Measurements from ENCODE around the gene CXCR5.

The CXCR5 gene

GRCh38 chr11:118918686-118919280 lies 35.1 kb downstream of the CXCR5 start:
- peak overlapping the region; percentile 10 for H3K4me3 ChIP-seq (ENCODE audit: low read depth, low read length)
- H3K9me3 ChIP-seq (ENCODE audit: control insufficient read depth, insufficient read depth, low read depth, low read length): no peaks in the 10 kb centered on the region
- H3K36me3 ChIP-seq (ENCODE audit: control insufficient read depth in 2 of 2, insufficient read depth in 1 of 2, low read length in 2 of 2): no peaks in the 10 kb centered on the region
- ChIA-PET CTCF (interaction anchor here (0.5 kb wide), 1 partner anchor 59 kb away, joined by 4 read pairs; no protein-coding TSS in a partner anchor), POLR2A (no interaction called here)
- H3K4me1 ChIP-seq (ENCODE audit: control insufficient read depth, insufficient read depth, low read length): peaks cover 21% of the 10 kb centered on the region
- TF ChIP-seq GLIS2 (tag by site-specific recombination; IDR thresholded peaks at IDR 0.05) (peak; percentile 28), GLIS1 (tag by site-specific recombination; IDR thresholded peaks at IDR 0.05) (0 out of 2 replicates have a peak, but pooled peaks have one; percentile 11), ZBTB8A (tag by site-specific recombination; IDR thresholded peaks at IDR 0.05) (no peak), ZIC2 (tag by site-specific recombination; IDR thresholded peaks at IDR 0.05) (peak; percentile 53), ZNF610 (tag by site-specific recombination; IDR thresholded peaks at IDR 0.05; ENCODE audit: borderline replicate concordance) (no peak)
- H3K27ac ChIP-seq (ENCODE audit: extremely low read depth, low read depth, low read length): peak overlapping the region; percentile 65

- peaks cover 21% of the 10 kb centered on the region for H3K4me1 ChIP-seq (ENCODE audit: control insufficient read depth, insufficient read depth, low read length)
- ChIA-PET POLR2A (no interaction called here), CTCF (no interaction called here)
- H3K36me3 ChIP-seq (ENCODE audit: control insufficient read depth in 2 of 2, insufficient read depth in 1 of 2, low read length in 2 of 2): no peaks in the 10 kb centered on the region
- no peaks in the 10 kb centered on the region for H3K9me3 ChIP-seq (ENCODE audit: control insufficient read depth, insufficient read depth, low read depth, low read length)
- no peak overlapping the region for H3K4me3 ChIP-seq (ENCODE audit: low read depth, low read length)
- peak overlapping the region; percentile 40 for H3K27ac ChIP-seq (ENCODE audit: extremely low read depth, low read depth, low read length)
- peak; percentile 49 for TF ChIP-seq PATZ1 (tag by site-specific recombination; IDR thresholded peaks at IDR 0.05)
- TF ChIP-seq ZNF366 (tag by site-specific recombination; conservative IDR thresholded peaks at IDR 0.05): peak; percentile 27; the same call in 1 of the 2 replicates
- no peak for TF ChIP-seq TRIM28 (IDR thresholded peaks at IDR 0.05; ENCODE audit: borderline replicate concordance, low read length)
- TF ChIP-seq ZNF157 (tag by site-specific recombination; IDR thresholded peaks at IDR 0.05): no peak
- TF ChIP-seq ZNF423 (tag by site-specific recombination; IDR thresholded peaks at IDR 0.05): peak; percentile 23; the same call in 1 of the 2 replicates
- TF ChIP-seq GFI1B (tag by site-specific recombination; IDR thresholded peaks at IDR 0.05): no peak
- peak; percentile 77 for TF ChIP-seq GLIS1 (tag by site-specific recombination; IDR thresholded peaks at IDR 0.05)
- peak; percentile 27; the same call in 1 of the 2 replicates for TF ChIP-seq ZNF2 (tag by site-specific recombination; IDR thresholded peaks at IDR 0.05)
- TF ChIP-seq GLIS2 (tag by site-specific recombination; IDR thresholded peaks at IDR 0.05): no peak; the same call in 1 of the 2 replicates
- no peak for TF ChIP-seq HIC1 (tag by site-specific recombination; IDR thresholded peaks at IDR 0.05)
- peak; percentile 52; the same call in 1 of the 2 replicates for TF ChIP-seq EGR2 (tag by site-specific recombination; IDR thresholded peaks at IDR 0.05; ENCODE audit: low read depth)
- TF ChIP-seq ZNF558 (tag by site-specific recombination; IDR thresholded peaks at IDR 0.05): no peak
- no peak for TF ChIP-seq ZNF707 (tag by site-specific recombination; IDR thresholded peaks at IDR 0.05)
- TF ChIP-seq ZIC2 (tag by site-specific recombination; IDR thresholded peaks at IDR 0.05): peak; percentile 68
- no peak for TF ChIP-seq ZNF670 (tag by site-specific recombination; IDR thresholded peaks at IDR 0.05; ENCODE audit: low read depth)
- TF ChIP-seq ZNF600 (tag by site-specific recombination; IDR thresholded peaks at IDR 0.05): peak; percentile 38; the same call in 1 of the 2 replicates
- TF ChIP-seq ZFHX2 (tag by site-specific recombination; conservative IDR thresholded peaks at IDR 0.05): peak; percentile 72
- TF ChIP-seq FEZF1 (tag by site-specific recombination; IDR thresholded peaks at IDR 0.05): no peak
- TF ChIP-seq ZNF629 (tag by site-specific recombination; IDR thresholded peaks at IDR 0.05): no peak
- no peak for TF ChIP-seq ZNF324 (tag by site-specific recombination; IDR thresholded peaks at IDR 0.05)
- TF ChIP-seq ZNF776 (tag by site-specific recombination; IDR thresholded peaks at IDR 0.05; ENCODE audit: borderline replicate concordance): no peak
- peak; percentile 82 for TF ChIP-seq ZSCAN4 (tag by site-specific recombination; IDR thresholded peaks at IDR 0.05)
- peak; percentile 68 for TF ChIP-seq ZNF341 (tag by site-specific recombination; IDR thresholded peaks at IDR 0.05; ENCODE audit: low read depth)
Measured at GRCh38 chr11:118921121-118921928, 37.6 kb downstream of the CXCR5 start.
